ENCODE results near the gene PRKCI.
"Not testable (repeated sequence)": the region's sequence is repeated elsewhere in the genome, so short reads cannot be mapped to it uniquely, and the experiment has no call there.

Gene PRKCI

DNA sequence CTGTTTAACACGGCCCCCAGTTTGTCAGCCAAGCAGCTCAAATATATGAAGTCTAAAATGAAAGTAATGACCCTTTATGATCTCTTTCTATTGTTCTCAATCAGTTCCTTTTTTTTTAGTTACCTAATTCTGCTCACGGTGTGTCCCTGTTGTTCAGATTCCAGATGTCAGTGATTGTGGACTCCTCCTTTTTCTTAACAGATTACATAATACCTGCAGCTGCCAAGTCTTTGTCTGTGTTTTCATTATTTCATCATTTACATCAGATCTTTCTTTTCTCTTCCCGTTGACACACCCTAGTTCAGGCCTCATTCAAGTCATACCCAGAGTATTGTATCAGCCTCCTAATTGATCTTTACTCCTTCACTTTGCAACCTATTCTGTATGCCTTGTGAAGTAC lies 79.2 kb downstream of the PRKCI start:
- DNase-seq, result no peak

DNA sequence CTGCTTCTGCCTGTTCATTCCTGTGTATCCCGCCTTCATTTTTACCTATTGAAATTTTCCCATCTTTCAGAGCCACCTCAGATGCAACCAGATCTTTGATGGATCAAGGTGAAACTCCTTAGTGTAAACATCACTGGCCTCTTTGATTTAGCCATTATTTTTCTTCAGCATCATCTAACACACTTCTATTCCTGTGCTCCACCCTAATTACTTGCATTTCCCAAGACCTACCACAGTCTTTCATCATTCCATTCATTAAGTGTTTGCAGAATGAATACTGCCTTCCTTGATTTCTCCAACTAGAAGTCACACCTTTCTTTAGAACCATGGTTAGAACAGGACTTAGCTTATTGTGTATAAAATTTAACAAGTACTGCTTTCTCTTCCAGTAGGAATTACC lies 79.8 kb downstream of the PRKCI start:
- DNase-seq, result no peak

DNA sequence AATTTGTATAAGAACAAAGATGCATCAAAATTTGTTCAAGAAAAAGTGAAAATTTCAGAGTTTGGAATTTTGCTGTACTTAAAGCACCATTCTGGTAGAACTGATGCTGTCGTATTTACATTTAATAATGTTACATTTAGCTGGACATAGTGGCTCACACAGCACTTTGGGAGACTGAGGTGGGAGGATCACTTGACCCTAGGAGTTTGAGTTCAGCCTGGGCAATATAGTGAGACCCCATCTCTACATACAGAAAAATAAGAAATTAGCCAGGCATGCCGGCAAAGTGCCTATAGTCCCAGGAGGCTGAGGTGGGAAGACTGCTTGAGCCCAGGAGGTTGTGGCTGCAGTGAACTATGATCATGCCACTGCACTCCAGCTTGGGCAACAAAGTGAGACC lies 83.8 kb downstream of the PRKCI start:
- no peak for DNase-seq

- no peak for DNase-seq
These were observed 85.6 kb downstream of the PRKCI start for GRCh38 chr3:170307671-170308405.

GRCh38 chr3:170309046-170309445 lies 86.8 kb downstream of the PRKCI start:
- no peak for DNase-seq

DNA sequence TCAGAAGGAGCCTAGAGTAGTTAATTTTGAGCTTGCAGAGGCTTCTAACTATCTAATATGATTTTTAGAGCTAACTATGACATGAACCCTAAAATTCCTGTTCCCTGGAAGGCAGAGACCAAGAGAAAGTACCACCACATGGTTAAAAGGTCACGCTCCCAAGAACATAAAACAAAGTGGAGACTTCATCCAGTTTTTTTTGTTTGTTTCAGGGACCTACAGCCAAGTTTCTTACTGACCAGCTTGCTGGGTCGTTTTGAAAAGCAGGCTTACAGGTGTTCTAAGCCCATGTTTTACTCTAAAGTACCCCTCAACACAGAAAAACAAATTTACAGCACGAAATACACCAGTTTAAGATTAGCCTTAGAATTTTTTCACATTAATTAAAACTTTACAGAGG lies 95.7 kb downstream of the PRKCI start:
- DNase-seq, result no peak

GRCh38 chr3:170320461-170321121 lies 98.4 kb downstream of the PRKCI start:
- DNase-seq, result no peak

DNA sequence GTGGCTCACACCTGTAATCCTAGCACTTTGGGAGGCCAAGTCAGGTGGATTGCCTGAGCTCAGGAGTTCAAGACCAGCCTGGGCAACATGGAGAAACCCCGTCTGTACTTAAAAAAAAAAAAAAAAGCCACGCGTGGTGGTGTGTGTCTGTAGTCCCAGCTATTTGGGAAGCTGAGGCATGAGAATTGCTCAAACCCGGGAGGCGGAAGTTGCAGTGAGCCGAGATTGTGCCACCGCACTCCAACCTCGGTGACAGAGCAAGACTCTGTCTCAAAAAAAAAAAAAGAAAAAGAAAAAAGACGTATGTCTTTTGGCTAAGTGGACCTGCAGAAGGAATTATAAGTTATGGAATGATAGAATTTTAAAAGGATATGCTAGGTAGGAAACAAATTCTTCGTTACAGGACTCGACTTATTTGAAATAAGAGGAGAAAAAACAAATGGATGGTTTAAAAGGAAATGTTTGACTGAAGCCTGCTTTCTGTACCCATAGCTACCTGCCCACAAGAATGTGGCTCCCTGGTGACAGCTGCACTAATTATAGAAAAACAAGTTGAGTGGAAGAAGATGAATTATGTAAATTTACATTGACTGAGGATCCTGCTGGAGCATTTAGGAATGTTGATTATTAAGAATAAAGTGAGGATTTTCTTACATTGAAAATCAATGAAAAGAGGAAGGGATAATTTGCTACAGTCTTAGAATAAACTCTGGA lies 99.3 kb downstream of the PRKCI start:
- no peak for DNase-seq

GRCh38 chr3:170322566-170323269 lies 100.5 kb downstream of the PRKCI start:
- DNase-seq, result no peak

GRCh38 chr3:170323331-170323730 lies 101.1 kb downstream of the PRKCI start:
- no peak for DNase-seq

GRCh38 chr3:170324962-170325361 lies 102.7 kb downstream of the PRKCI start:
- DNase-seq, result no peak

- no peak for DNase-seq
These were observed 105.0 kb downstream of the PRKCI start for GRCh38 chr3:170327040-170327808.

GRCh38 chr3:170327868-170328548 lies 105.8 kb downstream of the PRKCI start:
- not testable (repeated sequence) for DNase-seq

DNA sequence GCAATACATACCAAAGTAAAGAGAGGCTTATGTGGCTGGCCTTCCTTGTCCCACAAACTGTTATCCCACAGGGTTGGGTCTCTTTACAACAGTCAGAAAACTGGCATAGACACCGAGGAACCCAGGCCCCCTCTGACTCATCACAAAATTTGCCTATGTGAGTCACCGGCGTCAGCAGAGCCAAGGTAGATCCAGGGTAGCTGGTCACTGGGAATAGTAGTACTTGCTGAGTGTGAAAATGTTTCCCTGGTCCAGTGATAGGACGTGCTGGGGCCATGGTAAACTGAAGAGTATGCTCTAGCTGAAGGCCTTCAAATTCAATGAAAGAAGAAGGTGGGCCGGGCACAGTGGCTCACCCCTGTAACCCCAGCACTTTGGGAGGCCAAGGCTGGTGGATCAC lies 108.1 kb downstream of the PRKCI start:
- DNase-seq, result no peak

- no peak for DNase-seq
These were observed 108.9 kb downstream of the PRKCI start for GRCh38 chr3:170331143-170331542.

GRCh38 chr3:170337420-170337819 lies 115.2 kb downstream of the PRKCI start:
- DNase-seq, result no peak

- DNase-seq, result no peak
These were observed 116.6 kb downstream of the PRKCI start for GRCh38 chr3:170338690-170339340.

DNA sequence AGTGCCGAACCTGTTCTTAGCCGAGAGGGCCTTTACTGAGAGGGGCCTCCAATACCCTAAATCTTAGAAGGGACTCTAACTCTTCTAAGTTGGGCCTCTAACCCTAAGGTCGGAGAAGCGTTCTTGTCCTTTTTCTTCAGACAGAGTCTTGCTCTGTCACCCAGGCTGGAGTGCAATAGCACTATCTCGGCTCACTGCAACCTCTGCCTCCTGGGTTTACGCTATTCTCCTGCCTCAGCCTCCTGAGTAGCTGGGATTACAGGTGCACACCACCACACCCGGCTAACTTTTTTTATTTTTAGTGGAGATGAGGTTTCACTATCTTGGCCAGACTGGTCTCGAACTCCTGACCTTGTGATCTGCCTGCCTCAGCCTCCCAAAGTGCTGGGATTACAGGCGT lies 120.0 kb downstream of the PRKCI start:
- DNase-seq, result not testable (repeated sequence)

GRCh38 chr3:170343859-170344258 lies 121.6 kb downstream of the PRKCI start:
- DNase-seq, result not testable (repeated sequence)

DNA sequence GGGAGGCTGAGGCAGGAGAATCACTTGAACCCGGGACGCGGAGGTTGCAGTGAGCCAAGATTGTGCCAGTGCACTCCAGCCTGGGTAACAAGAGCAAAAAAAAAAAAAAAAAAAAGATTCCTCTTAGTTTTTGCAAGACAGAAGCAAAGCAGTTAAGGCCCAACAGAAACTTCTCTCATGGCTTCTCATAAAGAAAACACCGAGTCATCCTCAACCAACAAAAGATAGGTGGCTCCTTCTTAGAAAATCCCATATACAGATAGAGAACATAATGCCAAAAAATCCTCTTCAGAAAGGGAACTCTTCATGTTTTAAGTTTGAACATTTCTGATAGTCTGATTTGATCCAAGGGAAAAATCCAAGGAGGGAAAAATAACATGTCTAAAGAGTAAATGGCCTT lies 122.7 kb downstream of the PRKCI start:
- no peak for DNase-seq
